HCT116 (cell line): ENCODE results near the gene ZNF586. TPM values are rescaled to one million over a fixed set of nuclear protein-coding genes. Genes with fewer than 3 reads are reported as not detected.

Experiments
- ATAC-seq: fragments of 200-7000 bp; cut with Tn5 transposase; 2 replicates; pipeline ENCODE4 v1.9.1; 2020; ENCODE audit warnings: mild to moderate bottlenecking, moderate library complexity
- BruUV-seq: library from RNA; stranded (reverse); fragments of 400-500 nt; replicated peaks from 2 replicates; lab custom pipeline; 2021; lab: Mats Ljungman, UMichigan
- CTCF ChIA-PET: fragments of 300-600 bp; sonication (Branson Sonifier 250); formaldehyde crosslinking; loops from one replicate; lab custom pipeline; 2021; ENCODE audit warnings: antibody characterized with exemption; lab: Charles Lee
- POLR2A ChIA-PET: fragments of 300-600, 350-600 bp; sonication (Branson Sonifier 250); formaldehyde crosslinking; loops from one replicate; lab custom pipeline; 2021; ENCODE audit warnings: antibody characterized with exemption; lab: Charles Lee
- RAD21 ChIA-PET, 2 experiments: fragments of 300-600 bp; sonication (Branson Sonifier 250); formaldehyde crosslinking; loops; one replicate each; lab custom pipeline; 2023; ENCODE audit warnings: low total read pairs in 2 of 2; ENCODE audit not compliant: uncharacterized antibody in 2 of 2, unreplicated experiment in 2 of 2, low non-redundant PET in 1 of 2; lab: Charles Lee
- DNase-seq: peaks from one replicate; pipeline ENCODE4 v3.0.0-alpha.2; 2010; ENCODE audit warnings: low read depth, low spot score
- H2AFZ ChIP-seq: fragments of 200-600 bp; shearing (Covaris generic), sonication (generic); 2 replicates; pipeline ENCODE4 v1.6.1; 2017; ENCODE audit warnings: low read depth, mixed run types, mixed read lengths, antibody characterized with exemption, low read length; ENCODE audit not compliant: poor library complexity, severe bottlenecking
- H3K27ac ChIP-seq: 2 replicates; pipeline ENCODE4 v1.5.1; 2012; ENCODE audit warnings: low read depth, low read length
- H3K27me3 ChIP-seq: fragments of 200-600 bp; sonication (generic); 2 replicates; pipeline ENCODE4 v1.6.1; 2016; ENCODE audit warnings: mixed run types, low read length, mixed read lengths; ENCODE audit not compliant: insufficient read depth
- H3K36me3 ChIP-seq, 2 experiments: fragments of 200-500 bp in 1 of 2; fragments of 200-600 bp in 1 of 2; sonication (Bioruptor generic) in 1 of 2; sonication (generic) in 1 of 2; 2 replicates each; pipeline versions ENCODE4 v1.5.1 to v1.6.1; 2014 to 2016; ENCODE audit warnings: low read length in 2 of 2, inconsistent platforms in 1 of 2, mixed read lengths in 1 of 2, mixed run types in 1 of 2; ENCODE audit not compliant: insufficient read depth in 2 of 2, control insufficient read depth in 1 of 2
- H3K4me1 ChIP-seq, 2 experiments: fragments of 200-600 bp in 1 of 2; sonication (generic) in 1 of 2; 2 replicates each; pipeline versions ENCODE4 v1.5.1 to v1.6.1; 2012 to 2017; ENCODE audit warnings: low read length in 2 of 2, inconsistent platforms in 1 of 2, mild to moderate bottlenecking in 1 of 2, mixed read lengths in 1 of 2, mixed run types in 1 of 2, moderate library complexity in 1 of 2; ENCODE audit not compliant: insufficient read depth in 2 of 2, control insufficient read depth in 1 of 2
- H3K4me2 ChIP-seq: fragments of 200-600 bp; sonication (generic); 2 replicates; pipeline ENCODE4 v1.6.1; 2017; ENCODE audit warnings: mixed run types, low read length, mixed read lengths
- H3K4me3 ChIP-seq, 2 experiments: fragments of 200-600 bp in 1 of 2; sonication (generic) in 1 of 2; replicated peaks in 1 of 2; 2 replicates each; pipeline ENCODE4 v1.5.1; 2011 to 2016; ENCODE audit warnings: low read length in 2 of 2, control low read depth in 1 of 2, low read depth in 1 of 2, mild to moderate bottlenecking in 1 of 2, mixed read lengths in 1 of 2, mixed run types in 1 of 2
- H3K79me2 ChIP-seq: fragments of 200-600 bp; sonication (generic); 2 replicates; pipeline ENCODE4 v1.6.1; 2017; ENCODE audit warnings: mild to moderate bottlenecking, mixed run types, low read length, moderate library complexity, mixed read lengths; ENCODE audit not compliant: insufficient read depth
- H3K9ac ChIP-seq: fragments of 200-600 bp; sonication (generic); 2 replicates; pipeline ENCODE4 v1.6.1; 2016; ENCODE audit warnings: low read length, mixed read lengths
- H3K9me2 ChIP-seq: fragments of 200-600 bp; sonication (generic), shearing (Covaris generic); 2 replicates; pipeline ENCODE4 v1.6.1; 2017; ENCODE audit warnings: mixed run types, mild to moderate bottlenecking, moderate library complexity; ENCODE audit not compliant: insufficient read depth
- H3K9me3 ChIP-seq, 2 experiments: fragments of 200-500 bp in 1 of 2; fragments of 200-600 bp in 1 of 2; sonication (Bioruptor generic) in 1 of 2; sonication (generic) in 1 of 2; 2 replicates each; pipeline ENCODE4 v1.6.1; 2014 to 2017; ENCODE audit warnings: low read length in 2 of 2, mixed read lengths in 2 of 2, inconsistent platforms in 1 of 2, low read depth in 1 of 2, mild to moderate bottlenecking in 1 of 2, mixed run types in 1 of 2, moderate library complexity in 1 of 2; ENCODE audit not compliant: control insufficient read depth in 1 of 2, insufficient read depth in 1 of 2
- H4K20me1 ChIP-seq: fragments of 200-600 bp; sonication (generic), shearing (Covaris generic); 2 replicates; pipeline ENCODE4 v1.6.1; 2017; ENCODE audit warnings: mixed run types, mild to moderate bottlenecking, moderate library complexity; ENCODE audit not compliant: insufficient read depth
- CBX3 ChIP-seq: IDR thresholded peaks from 2 replicates; pipeline ENCODE4 v1.6.1; 2012; ENCODE audit warnings: low read depth
- ELF1 ChIP-seq: IDR thresholded peaks from 2 replicates; pipeline ENCODE4 v1.6.1; 2012; ENCODE audit warnings: low read depth, borderline replicate concordance
- POLR2A ChIP-seq: IDR thresholded peaks from 2 replicates; pipeline ENCODE4 v1.7.0; 2011; ENCODE audit warnings: borderline replicate concordance; ENCODE audit not compliant: insufficient read depth, insufficient read length; ENCODE audit errors: extremely low read depth
- POLR2AphosphoS5 ChIP-seq: IDR thresholded peaks from 2 replicates; pipeline ENCODE4 v1.6.1; 2011; ENCODE audit warnings: mild to moderate bottlenecking, low read depth, low read length, moderate library complexity
- REST ChIP-seq: IDR thresholded peaks from 2 replicates; pipeline ENCODE4 v1.6.1; 2012; ENCODE audit warnings: low read depth
- SIN3A ChIP-seq: IDR thresholded peaks from 2 replicates; pipeline ENCODE4 v1.6.1; 2012; ENCODE audit warnings: low read depth
- SP1 ChIP-seq: IDR thresholded peaks from 2 replicates; pipeline ENCODE4 v1.6.1; 2012; ENCODE audit warnings: low read depth
- YY1 ChIP-seq: IDR thresholded peaks from 2 replicates; pipeline ENCODE4 v1.6.1; 2011; ENCODE audit warnings: low read length, low read depth, moderate library complexity, mild to moderate bottlenecking; ENCODE audit not compliant: insufficient replicate concordance; ENCODE audit errors: extremely low read depth
- ZFX ChIP-seq: fragments of 450-650 bp; IDR thresholded peaks from 2 replicates; pipeline ENCODE4 v1.6.1; 2017
- ZNF274 ChIP-seq: fragments of 200-500 bp; sonication (Bioruptor generic); IDR thresholded peaks from 2 replicates; pipeline ENCODE4 v1.6.1; 2014; ENCODE audit warnings: mild to moderate bottlenecking, low read depth, low read length, inconsistent platforms
- intact Hi-C: fragments of 100-400 bp; cut with micrococcal nuclease; formaldehyde crosslinking; loops from 2 replicates; pipeline ENCODE4 v1.10.0; 2022
- total RNA-seq: library from RNA; stranded (reverse); gene quantifications from one replicate; pipeline ENCODE4 v1.2.1, GENCODE V29; 2021; ENCODE audit not compliant: unreplicated experiment

Gene ZNF586
- total RNA-seq, 1 experiment from 2014 or later = 3.5 TPM

DNA sequence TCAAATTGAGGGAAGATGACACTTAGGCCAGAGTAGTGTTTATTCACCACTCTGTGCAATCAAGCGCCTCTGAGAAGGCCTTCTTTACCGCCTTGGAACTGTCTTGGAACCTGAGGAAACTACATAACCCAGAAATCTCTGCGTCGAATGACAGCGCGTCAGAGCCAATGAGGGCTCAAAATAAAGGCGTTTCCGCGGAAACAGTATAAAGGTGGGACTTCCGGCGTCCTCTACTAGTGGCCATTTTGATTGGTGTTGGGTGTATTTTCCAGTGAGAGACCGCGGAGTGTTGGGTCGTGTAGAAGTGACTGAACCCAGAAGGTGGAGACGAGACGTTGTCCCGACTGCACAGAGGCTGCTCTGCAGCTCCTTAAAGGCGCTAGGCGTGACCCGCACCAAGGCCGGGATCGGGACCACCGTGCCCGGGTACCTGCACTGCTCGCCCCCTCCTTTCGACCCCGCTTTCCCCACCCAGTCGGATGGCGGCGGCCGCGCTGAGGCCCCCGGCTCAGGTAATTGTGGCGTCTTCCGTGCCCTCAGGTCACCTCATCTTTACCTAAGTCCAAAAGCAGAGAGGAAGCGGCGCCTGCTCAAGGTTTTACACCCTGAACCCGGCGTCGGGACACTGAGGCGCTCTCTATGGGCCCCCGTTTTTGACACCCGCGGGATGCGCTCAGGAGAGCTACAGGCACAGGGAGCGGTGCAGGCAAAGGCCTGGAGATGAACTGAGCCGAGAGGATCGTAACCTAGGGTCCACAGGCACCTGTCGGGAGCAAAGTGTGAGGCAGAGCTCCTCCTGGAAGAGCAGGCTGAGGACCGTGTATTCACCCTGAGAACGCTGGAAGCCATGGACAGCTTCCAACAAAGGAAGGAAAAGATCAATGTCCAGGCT, 22.6 kb upstream of the ZNF586 start, which contains the start of gene ZNF776:
Gene ZNF776 (plus strand): TSS at position 236 of the 892 bp plus-strand sequence. CDS start 244 bp downstream, at position 480.
- POLR2A ChIA-PET = interaction anchor here (0.7 to 1.2 kb wide), 5 partner anchors 23 to 616 kb away, joined by 3 to 10 read pairs (median 3); partner anchors contain the start of genes ZNF417, ZNF497, ZNF551 and ZNF552
- Histone ChIP-seq H3K9ac (peak within 1 kb of the TSS; percentile 71), H3K4me2 (peak within 1 kb of the TSS; percentile 94), H3K9me3 (peaks cover 0 to 10% of the 10 kb centered on the region in 2 experiments; a peak in 1 of 4 replicates), H3K27me3 (no peaks in the 10 kb centered on the region), H3K4me1 (peaks cover 0 to 8% of the 10 kb centered on the region in 2 experiments; a peak in 1 of 4 replicates), H3K79me2 (peaks cover 25% of the 10 kb centered on the region), H3K4me3 (peak within 1 kb of the TSS; percentile 87 to 88), H3K27ac (peak within 1 kb of the TSS; percentile 64), H3K36me3 (peaks cover 10 to 29% of the 10 kb centered on the region in 2 experiments; a peak in 3 of 4 replicates), H4K20me1 (no peaks in the 10 kb centered on the region), H3K9me2 (no peaks in the 10 kb centered on the region), H2AFZ (peak within 1 kb of the TSS; percentile 60)
- RAD21 ChIA-PET = no interaction called here
- TF ChIP-seq POLR2AphosphoS5 = peak; percentile 79
- TF ChIP-seq CBX3 = peak; percentile 51; the same call in 1 of the 2 replicates
- TF ChIP-seq ZFX = no peak; the same call in 1 of the 2 replicates
- no peak for TF ChIP-seq ZNF274
- TF ChIP-seq POLR2A = peak; percentile 48
- TF ChIP-seq SP1 = peak; percentile 91
- no peak for TF ChIP-seq REST
- 0 out of 2 replicates have a peak, but pooled peaks have one; percentile 34 for TF ChIP-seq SIN3A
- TF ChIP-seq YY1 = peak; percentile 88
- peak; percentile 52 for TF ChIP-seq ELF1
- intact Hi-C loops = loop anchor here (1.0 to 5.0 kb wide), 3 partner anchors 55 to 169 kb away; partner anchors contain the start of genes ZNF417 and ZNF551
- TSS peak; percentile 69 for BruUV-seq
- ATAC-seq (peak; percentile 97), DNase-seq (peak; percentile 86)
- CTCF ChIA-PET = interaction anchor here (2.0 kb wide), 1 partner anchor 65 kb away, joined by 7 read pairs; the partner anchor contains the start of gene ZNF551
